Caco-2 (cell line): ENCODE measurements around the gene CMSS1. TPM values are rescaled to one million over a fixed set of nuclear protein-coding genes. Genes with fewer than 3 reads are reported as not detected.

Source experiments
- BruUV-seq: library from RNA; stranded (reverse); fragments of 400-500 nt; replicated peaks from 2 replicates; lab custom pipeline; 2021; lab: Mats Ljungman, UMichigan
- CTCF ChIA-PET: fragments of 300-600 bp; sonication (Branson Sonifier 250); formaldehyde crosslinking; loops from one replicate; lab custom pipeline; 2022; ENCODE audit warnings: antibody characterized with exemption; lab: Charles Lee
- POLR2A ChIA-PET: fragments of 300-600 bp; sonication (Branson Sonifier 250); formaldehyde crosslinking; loops from one replicate; lab custom pipeline; 2022; ENCODE audit warnings: antibody characterized with exemption; lab: Charles Lee
- DNase-seq, 2 experiments: peaks; one replicate each; pipeline versions ENCODE4 v3.0.0 to v3.0.0-alpha.2; 2020 to 2022
- H3K27me3 ChIP-seq: replicated peaks from 2 replicates; pipeline ENCODE4 v1.6.0; 2011; ENCODE audit warnings: low read length; ENCODE audit not compliant: control insufficient read depth, insufficient read depth
- H3K36me3 ChIP-seq: 2 replicates; pipeline ENCODE4 v1.5.1; 2011; ENCODE audit warnings: low read length; ENCODE audit not compliant: control insufficient read depth, insufficient read depth
- H3K4me1 ChIP-seq: fragments of 250-450 bp; sonication (Bioruptor Pico); 2 replicates; pipeline ENCODE4 v1.5.1; 2020; ENCODE audit warnings: mild to moderate bottlenecking
- H3K4me3 ChIP-seq: 2 replicates; pipeline ENCODE4 v1.5.1; 2011; ENCODE audit warnings: low read depth, mild to moderate bottlenecking, control low read depth, low read length
- H3K9me3 ChIP-seq: fragments of 250-450 bp; sonication (Bioruptor Pico); 2 replicates; pipeline ENCODE4 v1.5.1; 2020; ENCODE audit warnings: mild to moderate bottlenecking, moderate library complexity
- H3K27ac Mint-ChIP-seq: one replicate; pipeline ENCODE4 v1.8.0; 2022; ENCODE audit warnings: mixed read lengths; ENCODE audit not compliant: unreplicated experiment
- H3K27me3 Mint-ChIP-seq: one replicate; pipeline ENCODE4 v1.8.0; 2022; ENCODE audit warnings: mixed read lengths; ENCODE audit not compliant: insufficient read depth, unreplicated experiment
- H3K36me3 Mint-ChIP-seq: one replicate; pipeline ENCODE4 v1.8.0; 2022; ENCODE audit warnings: mild to moderate bottlenecking, mixed read lengths; ENCODE audit not compliant: insufficient read depth, unreplicated experiment
- H3K4me1 Mint-ChIP-seq: one replicate; pipeline ENCODE4 v1.8.0; 2022; ENCODE audit warnings: low read depth, mixed read lengths; ENCODE audit not compliant: unreplicated experiment
- H3K4me3 Mint-ChIP-seq: one replicate; pipeline ENCODE4 v1.8.0; 2022; ENCODE audit warnings: mild to moderate bottlenecking, moderate library complexity, mixed read lengths; ENCODE audit not compliant: unreplicated experiment
- H3K9me3 Mint-ChIP-seq: one replicate; pipeline ENCODE4 v1.8.0; 2022; ENCODE audit warnings: mixed read lengths; ENCODE audit not compliant: unreplicated experiment
- intact Hi-C: fragments of 100-400 bp; cut with micrococcal nuclease; formaldehyde crosslinking; loops from one replicate; pipeline ENCODE4 v1.10.0; 2022; ENCODE audit not compliant: unreplicated experiment
- total RNA-seq: library from RNA; stranded (reverse); gene quantifications from 2 replicates; pipeline ENCODE4 v1.2.3, GENCODE V29; 2022
- TF ChIP-seq, protein P1 (sequence below), 2 experiments: fragments of 200-600 bp in 1 of 2; IDR thresholded peaks; 1 replicate in 1 of 2; 2 replicates in 1 of 2; pipeline versions ENCODE4 v1.5.1 to v1.8.0; 2011 to 2022; ENCODE audit warnings: antibody characterized with exemption in 1 of 2, control low read depth in 1 of 2, inconsistent platforms in 1 of 2, low read depth in 1 of 2, low read length in 1 of 2, mild to moderate bottlenecking in 1 of 2, moderate library complexity in 1 of 2; ENCODE audit not compliant: insufficient read depth in 1 of 2, severe bottlenecking in 1 of 2, unreplicated experiment in 1 of 2

The CMSS1 gene
- total RNA-seq, 1 experiment from 2014 or later, result 54.4 TPM

DNA sequence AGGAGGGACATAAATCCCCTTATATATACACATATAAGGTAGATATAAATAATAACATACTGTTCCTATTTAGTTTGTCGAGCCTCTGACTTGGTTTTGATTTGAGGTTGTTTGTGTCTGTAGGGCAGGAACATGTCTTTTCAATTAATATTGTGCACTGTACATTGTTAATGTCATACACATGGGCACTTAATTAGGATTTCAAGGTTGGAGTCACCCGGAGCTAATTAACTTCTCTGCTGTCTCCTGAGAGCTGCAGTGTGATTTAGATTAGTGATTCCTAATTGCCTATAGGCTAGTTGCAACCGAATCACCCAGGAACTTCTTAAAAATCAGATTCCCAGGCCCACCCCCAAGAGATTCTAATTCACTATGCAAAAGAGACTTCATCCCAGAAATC, 347.1 kb downstream of the CMSS1 start:
- Mint-ChIP-seq H3K27ac (no peak overlapping the region), H3K4me1 (no peaks in the 10 kb centered on the region), H3K36me3 (no peaks in the 10 kb centered on the region), H3K4me3 (no peak overlapping the region), H3K27me3 (no peaks in the 10 kb centered on the region), H3K9me3 (no peaks in the 10 kb centered on the region)
- ChIA-PET POLR2A (no interaction called here), CTCF (no interaction called here)
- no peak overlapping the region for H3K4me3 ChIP-seq
- H3K36me3 ChIP-seq, result no peaks in the 10 kb centered on the region
- no peak for DNase-seq
- no peaks in the 10 kb centered on the region for H3K27me3 ChIP-seq
- intact Hi-C loops, result no loop called here
- H3K9me3 ChIP-seq, result no peaks in the 10 kb centered on the region
- TF ChIP-seq, protein P1, sequence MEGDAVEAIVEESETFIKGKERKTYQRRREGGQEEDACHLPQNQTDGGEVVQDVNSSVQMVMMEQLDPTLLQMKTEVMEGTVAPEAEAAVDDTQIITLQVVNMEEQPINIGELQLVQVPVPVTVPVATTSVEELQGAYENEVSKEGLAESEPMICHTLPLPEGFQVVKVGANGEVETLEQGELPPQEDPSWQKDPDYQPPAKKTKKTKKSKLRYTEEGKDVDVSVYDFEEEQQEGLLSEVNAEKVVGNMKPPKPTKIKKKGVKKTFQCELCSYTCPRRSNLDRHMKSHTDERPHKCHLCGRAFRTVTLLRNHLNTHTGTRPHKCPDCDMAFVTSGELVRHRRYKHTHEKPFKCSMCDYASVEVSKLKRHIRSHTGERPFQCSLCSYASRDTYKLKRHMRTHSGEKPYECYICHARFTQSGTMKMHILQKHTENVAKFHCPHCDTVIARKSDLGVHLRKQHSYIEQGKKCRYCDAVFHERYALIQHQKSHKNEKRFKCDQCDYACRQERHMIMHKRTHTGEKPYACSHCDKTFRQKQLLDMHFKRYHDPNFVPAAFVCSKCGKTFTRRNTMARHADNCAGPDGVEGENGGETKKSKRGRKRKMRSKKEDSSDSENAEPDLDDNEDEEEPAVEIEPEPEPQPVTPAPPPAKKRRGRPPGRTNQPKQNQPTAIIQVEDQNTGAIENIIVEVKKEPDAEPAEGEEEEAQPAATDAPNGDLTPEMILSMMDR (IDR thresholded peaks at IDR 0.05; ENCODE audit: insufficient read depth in 1 of 2, low read depth in 1 of 2, low read length in 1 of 2, severe bottlenecking in 1 of 2, unreplicated experiment in 1 of 2), result no peak
- H3K4me1 ChIP-seq, result no peaks in the 10 kb centered on the region
- no TSS peak for BruUV-seq

DNA sequence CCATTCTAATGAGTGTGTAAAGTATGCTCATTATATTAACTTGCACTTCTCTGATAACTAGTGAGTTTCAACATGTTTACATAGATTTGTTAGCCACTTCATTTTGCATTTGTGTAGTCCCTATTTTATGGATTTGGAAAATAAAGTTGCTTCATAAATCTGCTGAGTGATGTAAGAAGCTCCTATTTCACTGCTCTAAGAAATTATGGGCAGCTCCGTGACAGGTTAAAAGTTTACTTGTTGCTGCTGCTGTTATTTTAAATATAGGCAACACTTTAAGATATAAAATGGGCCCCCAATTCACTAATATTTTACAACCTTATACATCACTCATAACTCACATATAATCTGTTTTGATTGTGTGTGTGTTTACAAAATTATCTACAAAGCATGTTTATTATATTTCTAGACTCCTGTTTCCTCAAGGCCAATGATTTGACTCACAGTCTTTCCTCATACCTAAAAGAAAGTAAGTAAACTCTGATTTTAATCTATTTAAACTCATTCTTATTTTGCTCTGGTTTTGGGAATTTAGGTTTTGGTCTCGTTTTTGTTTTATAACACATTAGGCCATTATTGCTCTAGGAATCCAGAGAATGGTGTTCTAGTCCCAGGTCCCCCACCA, 348.4 kb downstream of the CMSS1 start:
- intact Hi-C loops, result no loop called here
- Mint-ChIP-seq H3K27ac (no peak overlapping the region), H3K4me1 (no peaks in the 10 kb centered on the region), H3K9me3 (no peaks in the 10 kb centered on the region), H3K4me3 (no peak overlapping the region), H3K36me3 (no peaks in the 10 kb centered on the region), H3K27me3 (no peaks in the 10 kb centered on the region)
- ChIA-PET CTCF (no interaction called here), POLR2A (interaction anchor here (0.6 kb wide), 1 partner anchor 10 kb away, joined by 5 read pairs; no protein-coding TSS in a partner anchor)
- H3K9me3 ChIP-seq, result no peaks in the 10 kb centered on the region
- H3K36me3 ChIP-seq, result no peaks in the 10 kb centered on the region
- TF ChIP-seq, protein P1 (IDR thresholded peaks at IDR 0.05; ENCODE audit: insufficient read depth in 1 of 2, low read depth in 1 of 2, low read length in 1 of 2, severe bottlenecking in 1 of 2, unreplicated experiment in 1 of 2), result no peak
- DNase-seq, result no peak
- H3K27me3 ChIP-seq, result no peaks in the 10 kb centered on the region
- no TSS peak for BruUV-seq
- no peak overlapping the region for H3K4me3 ChIP-seq
- no peaks in the 10 kb centered on the region for H3K4me1 ChIP-seq

DNA sequence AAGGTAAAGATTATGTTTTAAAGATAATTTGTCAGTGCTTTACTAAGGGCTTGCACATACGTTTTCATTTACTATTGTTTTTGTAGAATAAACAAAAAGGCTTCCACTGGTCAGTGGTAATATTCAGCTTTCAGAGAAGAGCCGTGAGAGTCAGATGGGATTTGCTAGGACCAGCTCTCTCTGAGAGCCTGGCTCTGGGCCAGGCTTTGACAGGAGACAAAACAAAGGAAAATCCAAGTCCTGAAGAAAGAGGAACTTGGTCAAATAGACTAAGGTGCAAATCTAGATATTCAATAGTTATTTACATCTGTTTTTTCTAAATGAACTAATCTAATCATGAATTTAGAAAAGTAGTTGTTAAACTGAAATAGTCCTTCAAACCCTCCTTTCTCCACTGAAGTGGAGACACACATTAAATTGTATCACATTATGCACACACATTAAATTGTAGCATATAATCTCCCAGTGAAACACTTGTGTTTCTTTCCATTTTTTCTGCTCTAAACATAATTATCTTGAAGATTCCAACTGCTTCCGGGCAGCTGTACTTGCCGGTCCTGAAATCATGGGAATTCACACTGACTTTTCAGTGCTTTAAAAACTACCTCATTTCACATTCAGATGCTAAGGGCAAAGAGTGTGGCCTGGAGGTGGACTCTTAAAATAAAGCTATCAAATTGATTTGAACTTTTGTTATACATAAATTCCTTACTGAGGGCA, 351.7 kb downstream of the CMSS1 start:
- intact Hi-C loops, result no loop called here
- BruUV-seq, result no TSS peak
- Mint-ChIP-seq H3K36me3 (no peaks in the 10 kb centered on the region), H3K27ac (no peak overlapping the region), H3K4me1 (no peaks in the 10 kb centered on the region), H3K27me3 (no peaks in the 10 kb centered on the region), H3K4me3 (no peak overlapping the region), H3K9me3 (no peaks in the 10 kb centered on the region)
- no peaks in the 10 kb centered on the region for H3K4me1 ChIP-seq
- ChIA-PET CTCF (no interaction called here), POLR2A (no interaction called here)
- no peaks in the 10 kb centered on the region for H3K9me3 ChIP-seq
- DNase-seq, result no peak
- no peak overlapping the region for H3K4me3 ChIP-seq
- TF ChIP-seq, protein P1 (IDR thresholded peaks at IDR 0.05; ENCODE audit: insufficient read depth in 1 of 2, low read depth in 1 of 2, low read length in 1 of 2, severe bottlenecking in 1 of 2, unreplicated experiment in 1 of 2), result no peak
- H3K36me3 ChIP-seq, result no peaks in the 10 kb centered on the region
- H3K27me3 ChIP-seq, result no peaks in the 10 kb centered on the region
